Fibroblast of lung (primary cell): Measurements from ENCODE around the gene HAS3.

Experiments
- CTCF ChIP-seq, 2 donors: IDR thresholded peaks in 1 of 2; conservative IDR thresholded peaks in 1 of 2; 1 replicate in 1 of 2; 2 replicates in 1 of 2; pipeline ENCODE4 v1.5.1; 2011 to 2012; ENCODE audit warnings: low read length in 2 of 2, control low read depth in 1 of 2, inconsistent platforms in 1 of 2, low read depth in 1 of 2, mild to moderate bottlenecking in 1 of 2
- EZH2 ChIP-seq: IDR thresholded peaks from 2 replicates; pipeline ENCODE4 v1.5.1; 2012; ENCODE audit warnings: low read length, control low read depth, mild to moderate bottlenecking; ENCODE audit errors: missing control alignments

- TF ChIP-seq CTCF (conservative IDR thresholded peaks at IDR 0.05 in 1 of 2, IDR thresholded peaks at IDR 0.05 in 1 of 2; ENCODE audit: low read depth in 1 of 2, low read length in 2 of 2) (no peak), EZH2 (no peak)
Measured at GRCh38 chr16:69115837-69116236, 10.4 kb downstream of the HAS3 start.
